Measurements from ENCODE around the gene TEAD1. TPM values are rescaled to one million over a fixed set of nuclear protein-coding genes. Genes with fewer than 3 reads are reported as not detected.

Gene TEAD1
- total RNA-seq, 4 donors from 2014 or later: 86.9 to 205 (median 151) TPM

DNA sequence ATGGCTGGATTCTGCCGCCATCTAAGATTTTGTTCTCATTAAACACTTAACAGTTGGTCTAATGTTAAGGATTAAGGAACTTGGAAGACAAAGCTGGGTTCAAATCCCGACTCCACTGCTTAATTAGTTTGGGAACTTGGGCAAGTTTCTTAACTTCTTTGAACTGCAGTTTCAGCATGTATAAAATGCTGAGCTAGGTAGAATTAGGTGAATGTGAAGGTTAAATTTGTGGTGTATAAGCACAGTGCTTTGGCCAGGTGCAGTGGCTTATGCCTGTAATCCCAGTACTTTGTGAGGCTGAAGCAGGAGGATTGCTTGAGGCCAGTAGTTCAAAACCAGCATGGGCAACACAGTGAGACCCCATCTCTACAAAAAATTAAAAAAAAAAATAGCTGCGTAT lies 174.2 kb downstream of the TEAD1 start:
- TF ChIP-seq, protein P1, sequence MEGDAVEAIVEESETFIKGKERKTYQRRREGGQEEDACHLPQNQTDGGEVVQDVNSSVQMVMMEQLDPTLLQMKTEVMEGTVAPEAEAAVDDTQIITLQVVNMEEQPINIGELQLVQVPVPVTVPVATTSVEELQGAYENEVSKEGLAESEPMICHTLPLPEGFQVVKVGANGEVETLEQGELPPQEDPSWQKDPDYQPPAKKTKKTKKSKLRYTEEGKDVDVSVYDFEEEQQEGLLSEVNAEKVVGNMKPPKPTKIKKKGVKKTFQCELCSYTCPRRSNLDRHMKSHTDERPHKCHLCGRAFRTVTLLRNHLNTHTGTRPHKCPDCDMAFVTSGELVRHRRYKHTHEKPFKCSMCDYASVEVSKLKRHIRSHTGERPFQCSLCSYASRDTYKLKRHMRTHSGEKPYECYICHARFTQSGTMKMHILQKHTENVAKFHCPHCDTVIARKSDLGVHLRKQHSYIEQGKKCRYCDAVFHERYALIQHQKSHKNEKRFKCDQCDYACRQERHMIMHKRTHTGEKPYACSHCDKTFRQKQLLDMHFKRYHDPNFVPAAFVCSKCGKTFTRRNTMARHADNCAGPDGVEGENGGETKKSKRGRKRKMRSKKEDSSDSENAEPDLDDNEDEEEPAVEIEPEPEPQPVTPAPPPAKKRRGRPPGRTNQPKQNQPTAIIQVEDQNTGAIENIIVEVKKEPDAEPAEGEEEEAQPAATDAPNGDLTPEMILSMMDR (IDR thresholded peaks at IDR 0.05; ENCODE audit: low read depth): no peak

DNA sequence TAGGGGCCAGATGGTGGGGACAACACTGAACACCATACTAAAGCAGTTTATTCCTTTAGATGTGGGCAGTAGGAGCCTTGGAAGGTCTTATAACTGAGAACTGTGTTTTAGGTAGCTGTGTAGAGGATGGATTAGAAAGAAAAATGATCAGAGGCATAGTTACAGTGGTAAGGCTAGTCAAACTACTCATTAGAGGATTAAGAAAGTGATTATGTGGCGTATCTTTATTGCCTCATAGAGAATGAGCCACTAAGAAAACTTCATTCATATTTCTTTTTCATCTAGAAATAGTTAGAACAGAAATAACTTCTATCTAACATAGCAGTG lies 179.1 kb downstream of the TEAD1 start:
- TF ChIP-seq, protein P1 (IDR thresholded peaks at IDR 0.05; ENCODE audit: low read depth): no peak

DNA sequence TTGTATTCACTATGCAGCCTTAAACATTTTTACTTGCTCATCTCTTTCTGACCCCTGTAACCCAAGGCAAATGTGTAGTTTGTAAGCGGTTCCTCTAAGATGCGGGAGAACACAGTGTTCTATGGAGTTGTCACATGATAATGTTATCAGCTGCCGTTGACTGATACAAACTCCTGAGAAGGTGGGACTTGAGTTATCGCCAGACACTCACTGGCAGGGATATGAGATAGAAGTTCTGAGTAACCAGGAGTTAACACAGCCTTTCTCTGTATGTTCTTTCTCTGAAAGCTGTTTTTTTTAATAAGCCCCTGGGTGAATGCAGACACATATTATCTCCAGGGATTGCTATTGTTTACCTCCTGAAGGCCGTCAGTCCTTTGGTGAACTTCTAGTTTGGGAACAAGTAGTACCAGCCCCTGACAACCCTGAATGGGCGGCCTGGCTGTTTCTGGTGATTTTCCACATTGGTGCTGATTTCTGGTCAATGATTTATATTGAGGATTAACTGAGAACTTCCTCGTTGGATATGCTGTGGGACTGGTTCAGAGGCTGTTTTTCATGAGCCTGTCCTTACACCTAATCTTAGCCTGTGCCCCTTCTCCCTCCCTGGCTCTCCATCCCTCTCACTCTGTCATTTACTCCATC lies 179.6 kb downstream of the TEAD1 start:
- TF ChIP-seq, protein P1 (IDR thresholded peaks at IDR 0.05; ENCODE audit: low read depth): no peak

DNA sequence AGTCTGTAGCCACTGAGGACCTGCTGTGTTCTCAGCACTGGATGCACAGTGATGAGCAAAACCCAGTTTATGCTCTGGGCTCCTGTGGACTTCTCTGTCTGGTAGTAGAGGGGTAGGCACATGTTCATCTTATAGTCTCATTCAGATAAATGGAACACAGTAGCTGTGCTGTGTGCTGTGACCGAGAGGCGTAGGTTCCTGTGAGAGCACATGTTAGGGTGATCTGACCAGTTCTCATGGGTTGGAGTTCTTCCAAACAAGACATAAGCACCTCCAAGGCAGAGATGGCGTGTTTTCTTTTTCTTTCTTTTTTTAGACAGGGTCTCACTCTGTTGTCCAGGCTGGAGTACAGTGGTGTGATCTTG lies 180.1 kb downstream of the TEAD1 start:
- TF ChIP-seq, protein P1 (IDR thresholded peaks at IDR 0.05; ENCODE audit: low read depth): no peak

DNA sequence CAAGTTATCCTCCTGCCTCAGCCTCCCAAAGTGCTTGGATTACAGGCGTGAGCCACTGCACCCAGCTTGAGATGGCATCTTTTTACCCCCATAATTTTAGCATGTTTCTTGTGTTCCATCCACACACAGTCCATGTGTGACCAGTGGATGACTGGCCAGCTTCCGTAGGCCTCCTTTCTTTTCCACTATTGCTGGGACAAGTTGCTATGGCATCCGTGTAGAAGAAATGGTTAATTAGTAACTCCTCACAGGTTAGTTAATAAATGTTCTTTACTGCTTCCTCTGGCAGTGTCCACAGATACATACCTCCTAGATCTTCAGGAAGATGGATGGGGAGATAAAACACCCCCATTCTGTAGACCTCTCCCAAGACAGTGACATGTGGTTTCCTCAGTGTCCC lies 180.6 kb downstream of the TEAD1 start:
- TF ChIP-seq, protein P1 (IDR thresholded peaks at IDR 0.05; ENCODE audit: low read depth): no peak

DNA sequence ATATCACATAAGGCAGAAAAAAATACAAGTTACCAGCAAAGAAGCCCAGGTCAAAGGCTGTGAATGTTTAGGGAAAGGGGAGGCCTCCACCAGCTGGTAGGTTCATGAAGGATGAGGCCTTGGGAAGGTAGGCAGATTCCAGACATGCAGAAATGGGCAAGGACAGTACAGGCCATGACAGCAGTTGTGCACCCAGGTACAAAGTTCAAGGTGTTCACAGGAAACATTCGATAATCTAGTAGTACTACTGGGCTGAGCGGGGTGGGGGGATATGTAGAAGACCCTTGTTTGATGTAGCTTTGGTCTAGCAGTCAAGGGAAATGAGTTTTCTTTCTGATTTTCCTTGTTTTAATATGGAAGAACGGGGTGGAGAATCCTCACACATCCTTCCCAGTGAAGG lies 182.1 kb downstream of the TEAD1 start:
- TF ChIP-seq, protein P1 (IDR thresholded peaks at IDR 0.05; ENCODE audit: low read depth): no peak

DNA sequence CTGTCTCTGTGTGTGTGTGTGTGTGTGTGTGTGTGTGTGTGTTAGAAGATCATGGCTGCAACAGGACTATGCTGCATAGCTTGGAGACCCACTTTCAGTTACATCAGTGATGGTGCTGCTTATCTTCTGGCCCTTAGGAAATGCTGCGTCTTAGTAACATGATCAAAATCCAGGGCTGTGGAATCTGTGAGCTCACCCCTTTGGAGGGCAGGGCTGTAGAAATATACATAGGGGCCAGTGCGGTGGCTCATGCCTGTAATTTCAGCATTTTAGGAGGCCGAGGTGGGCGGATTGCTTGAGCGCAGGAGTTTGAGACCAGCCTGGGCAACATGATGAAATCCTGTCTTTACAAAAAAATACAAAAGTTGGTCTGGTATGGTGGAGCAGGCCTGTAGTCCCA lies 183.4 kb downstream of the TEAD1 start:
- TF ChIP-seq, protein P1 (IDR thresholded peaks at IDR 0.05; ENCODE audit: low read depth): no peak
